ENCODE measurements around the gene LCOR. TPM values are rescaled to one million over a fixed set of nuclear protein-coding genes. Genes with fewer than 3 reads are reported as not detected.

Gene LCOR
- total and polyA plus RNA-seq, 9 of the 15 experiments (the other 6 are each of a cell fraction or from before 2014, with no cell fraction given) = 3.6 to 25.2 (median 14.4) TPM

DNA sequence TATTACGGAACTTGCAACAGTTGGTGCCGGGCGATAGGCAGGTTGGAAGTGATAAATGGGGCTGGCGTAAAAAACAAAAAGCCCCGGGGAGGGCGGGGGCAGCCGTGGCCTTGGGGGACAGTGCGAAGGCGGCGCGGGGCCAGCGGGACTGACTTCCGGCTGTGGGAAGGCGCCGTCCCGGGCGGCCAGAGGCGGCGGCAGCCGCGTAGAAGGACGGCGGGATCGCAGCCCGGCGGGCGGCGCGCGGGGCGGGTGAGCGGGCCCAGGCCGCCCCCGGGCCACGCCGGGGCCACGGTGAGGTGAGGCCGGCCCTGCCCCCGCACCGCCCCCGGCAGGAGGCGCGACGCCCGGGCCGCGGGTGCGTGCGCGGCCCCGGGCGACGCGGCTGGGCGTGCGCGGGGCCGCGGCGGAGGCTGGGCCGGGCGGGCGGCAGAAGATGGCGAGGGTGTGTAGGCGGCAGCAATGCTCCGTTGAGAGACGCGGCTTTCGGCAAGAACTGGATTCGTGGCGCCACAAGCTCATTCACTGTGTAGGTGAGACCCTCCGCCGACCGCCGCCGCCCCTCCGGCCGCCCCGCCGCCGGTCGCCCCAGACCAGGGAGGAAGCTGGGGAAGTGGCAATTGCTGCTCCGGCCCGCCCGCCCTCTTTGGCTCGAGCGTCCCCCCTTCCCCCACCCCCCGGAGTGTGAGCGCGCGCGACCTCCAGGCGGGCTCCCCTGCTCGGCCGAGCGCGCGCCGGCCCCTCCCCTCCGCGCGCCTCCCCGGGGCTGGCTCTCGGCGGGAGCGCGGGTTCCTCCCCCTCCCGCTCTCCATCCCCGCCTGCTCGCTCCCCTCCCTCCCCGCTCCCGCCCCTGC is at the start of gene LCOR (continued):
- TF ChIP-seq SMARCC2 (IDR thresholded peaks at IDR 0.05; ENCODE audit: low read depth) = no peak
- TF ChIP-seq, protein P1, sequence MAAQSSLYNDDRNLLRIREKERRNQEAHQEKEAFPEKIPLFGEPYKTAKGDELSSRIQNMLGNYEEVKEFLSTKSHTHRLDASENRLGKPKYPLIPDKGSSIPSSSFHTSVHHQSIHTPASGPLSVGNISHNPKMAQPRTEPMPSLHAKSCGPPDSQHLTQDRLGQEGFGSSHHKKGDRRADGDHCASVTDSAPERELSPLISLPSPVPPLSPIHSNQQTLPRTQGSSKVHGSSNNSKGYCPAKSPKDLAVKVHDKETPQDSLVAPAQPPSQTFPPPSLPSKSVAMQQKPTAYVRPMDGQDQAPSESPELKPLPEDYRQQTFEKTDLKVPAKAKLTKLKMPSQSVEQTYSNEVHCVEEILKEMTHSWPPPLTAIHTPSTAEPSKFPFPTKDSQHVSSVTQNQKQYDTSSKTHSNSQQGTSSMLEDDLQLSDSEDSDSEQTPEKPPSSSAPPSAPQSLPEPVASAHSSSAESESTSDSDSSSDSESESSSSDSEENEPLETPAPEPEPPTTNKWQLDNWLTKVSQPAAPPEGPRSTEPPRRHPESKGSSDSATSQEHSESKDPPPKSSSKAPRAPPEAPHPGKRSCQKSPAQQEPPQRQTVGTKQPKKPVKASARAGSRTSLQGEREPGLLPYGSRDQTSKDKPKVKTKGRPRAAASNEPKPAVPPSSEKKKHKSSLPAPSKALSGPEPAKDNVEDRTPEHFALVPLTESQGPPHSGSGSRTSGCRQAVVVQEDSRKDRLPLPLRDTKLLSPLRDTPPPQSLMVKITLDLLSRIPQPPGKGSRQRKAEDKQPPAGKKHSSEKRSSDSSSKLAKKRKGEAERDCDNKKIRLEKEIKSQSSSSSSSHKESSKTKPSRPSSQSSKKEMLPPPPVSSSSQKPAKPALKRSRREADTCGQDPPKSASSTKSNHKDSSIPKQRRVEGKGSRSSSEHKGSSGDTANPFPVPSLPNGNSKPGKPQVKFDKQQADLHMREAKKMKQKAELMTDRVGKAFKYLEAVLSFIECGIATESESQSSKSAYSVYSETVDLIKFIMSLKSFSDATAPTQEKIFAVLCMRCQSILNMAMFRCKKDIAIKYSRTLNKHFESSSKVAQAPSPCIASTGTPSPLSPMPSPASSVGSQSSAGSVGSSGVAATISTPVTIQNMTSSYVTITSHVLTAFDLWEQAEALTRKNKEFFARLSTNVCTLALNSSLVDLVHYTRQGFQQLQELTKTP (IDR thresholded peaks at IDR 0.05; ENCODE audit: low read depth in 1 of 2, partially characterized antibody in 2 of 2) = no peak
- TF ChIP-seq, protein P2, sequence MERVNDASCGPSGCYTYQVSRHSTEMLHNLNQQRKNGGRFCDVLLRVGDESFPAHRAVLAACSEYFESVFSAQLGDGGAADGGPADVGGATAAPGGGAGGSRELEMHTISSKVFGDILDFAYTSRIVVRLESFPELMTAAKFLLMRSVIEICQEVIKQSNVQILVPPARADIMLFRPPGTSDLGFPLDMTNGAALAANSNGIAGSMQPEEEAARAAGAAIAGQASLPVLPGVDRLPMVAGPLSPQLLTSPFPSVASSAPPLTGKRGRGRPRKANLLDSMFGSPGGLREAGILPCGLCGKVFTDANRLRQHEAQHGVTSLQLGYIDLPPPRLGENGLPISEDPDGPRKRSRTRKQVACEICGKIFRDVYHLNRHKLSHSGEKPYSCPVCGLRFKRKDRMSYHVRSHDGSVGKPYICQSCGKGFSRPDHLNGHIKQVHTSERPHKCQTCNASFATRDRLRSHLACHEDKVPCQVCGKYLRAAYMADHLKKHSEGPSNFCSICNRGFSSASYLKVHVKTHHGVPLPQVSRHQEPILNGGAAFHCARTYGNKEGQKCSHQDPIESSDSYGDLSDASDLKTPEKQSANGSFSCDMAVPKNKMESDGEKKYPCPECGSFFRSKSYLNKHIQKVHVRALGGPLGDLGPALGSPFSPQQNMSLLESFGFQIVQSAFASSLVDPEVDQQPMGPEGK (CRISPR knock-in tag; IDR thresholded peaks at IDR 0.05; ENCODE audit: borderline replicate concordance) = no peak
- TF ChIP-seq HNRNPLL (IDR thresholded peaks at IDR 0.05; ENCODE audit: low read depth, low read length, poor library complexity, severe bottlenecking) = peak; percentile 83
- TF ChIP-seq, protein P3, sequence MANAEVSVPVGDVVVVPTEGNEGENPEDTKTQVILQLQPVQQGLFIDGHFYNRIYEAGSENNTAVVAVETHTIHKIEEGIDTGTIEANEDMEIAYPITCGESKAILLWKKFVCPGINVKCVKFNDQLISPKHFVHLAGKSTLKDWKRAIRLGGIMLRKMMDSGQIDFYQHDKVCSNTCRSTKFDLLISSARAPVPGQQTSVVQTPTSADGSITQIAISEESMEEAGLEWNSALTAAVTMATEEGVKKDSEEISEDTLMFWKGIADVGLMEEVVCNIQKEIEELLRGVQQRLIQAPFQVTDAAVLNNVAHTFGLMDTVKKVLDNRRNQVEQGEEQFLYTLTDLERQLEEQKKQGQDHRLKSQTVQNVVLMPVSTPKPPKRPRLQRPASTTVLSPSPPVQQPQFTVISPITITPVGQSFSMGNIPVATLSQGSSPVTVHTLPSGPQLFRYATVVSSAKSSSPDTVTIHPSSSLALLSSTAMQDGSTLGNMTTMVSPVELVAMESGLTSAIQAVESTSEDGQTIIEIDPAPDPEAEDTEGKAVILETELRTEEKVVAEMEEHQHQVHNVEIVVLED (CRISPR knock-in tag; IDR thresholded peaks at IDR 0.05) = peak; percentile 82
- no peak for TF ChIP-seq HIVEP1 (CRISPR knock-in tag; IDR thresholded peaks at IDR 0.05)
- no peak for TF ChIP-seq RBM15 (IDR thresholded peaks at IDR 0.05; ENCODE audit: insufficient read depth, low read length)
- TF ChIP-seq ZNF274 (IDR thresholded peaks at IDR 0.05; ENCODE audit: borderline replicate concordance, low read depth, low read length) = no peak
- TF ChIP-seq NR3C1 (CRISPR knock-in tag; IDR thresholded peaks at IDR 0.05) = no peak
- TF ChIP-seq, protein P4, sequence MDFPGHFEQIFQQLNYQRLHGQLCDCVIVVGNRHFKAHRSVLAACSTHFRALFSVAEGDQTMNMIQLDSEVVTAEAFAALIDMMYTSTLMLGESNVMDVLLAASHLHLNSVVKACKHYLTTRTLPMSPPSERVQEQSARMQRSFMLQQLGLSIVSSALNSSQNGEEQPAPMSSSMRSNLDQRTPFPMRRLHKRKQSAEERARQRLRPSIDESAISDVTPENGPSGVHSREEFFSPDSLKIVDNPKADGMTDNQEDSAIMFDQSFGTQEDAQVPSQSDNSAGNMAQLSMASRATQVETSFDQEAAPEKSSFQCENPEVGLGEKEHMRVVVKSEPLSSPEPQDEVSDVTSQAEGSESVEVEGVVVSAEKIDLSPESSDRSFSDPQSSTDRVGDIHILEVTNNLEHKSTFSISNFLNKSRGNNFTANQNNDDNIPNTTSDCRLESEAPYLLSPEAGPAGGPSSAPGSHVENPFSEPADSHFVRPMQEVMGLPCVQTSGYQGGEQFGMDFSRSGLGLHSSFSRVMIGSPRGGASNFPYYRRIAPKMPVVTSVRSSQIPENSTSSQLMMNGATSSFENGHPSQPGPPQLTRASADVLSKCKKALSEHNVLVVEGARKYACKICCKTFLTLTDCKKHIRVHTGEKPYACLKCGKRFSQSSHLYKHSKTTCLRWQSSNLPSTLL (IDR thresholded peaks at IDR 0.05) = no peak
- TF ChIP-seq ZFX (CRISPR knock-in tag; IDR thresholded peaks at IDR 0.05) = peak; percentile 70
- TF ChIP-seq, protein P5, sequence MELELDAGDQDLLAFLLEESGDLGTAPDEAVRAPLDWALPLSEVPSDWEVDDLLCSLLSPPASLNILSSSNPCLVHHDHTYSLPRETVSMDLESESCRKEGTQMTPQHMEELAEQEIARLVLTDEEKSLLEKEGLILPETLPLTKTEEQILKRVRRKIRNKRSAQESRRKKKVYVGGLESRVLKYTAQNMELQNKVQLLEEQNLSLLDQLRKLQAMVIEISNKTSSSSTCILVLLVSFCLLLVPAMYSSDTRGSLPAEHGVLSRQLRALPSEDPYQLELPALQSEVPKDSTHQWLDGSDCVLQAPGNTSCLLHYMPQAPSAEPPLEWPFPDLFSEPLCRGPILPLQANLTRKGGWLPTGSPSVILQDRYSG (tag; conservative IDR thresholded peaks at IDR 0.05; ENCODE audit: low read depth) = no peak
- TF ChIP-seq CBX3 (IDR thresholded peaks at IDR 0.05; ENCODE audit: borderline replicate concordance in 1 of 2, low read length in 2 of 2) = no peak
- no peak for TF ChIP-seq HDAC6 (IDR thresholded peaks at IDR 0.05; ENCODE audit: low read depth, low read length)
- TF ChIP-seq POLR2AphosphoS2 (IDR thresholded peaks at IDR 0.05; ENCODE audit: low read length) = no peak
